HEK293 (cell line): Measurements from ENCODE around the gene KCNJ14.

ENCODE experiments used
- MEIS1 ChIP-seq: sonication (generic); formaldehyde crosslinking; IDR thresholded peaks from 2 replicates; pipeline ENCODE4 v1.8.1; 2022; ENCODE audit warnings: missing genetic modification reagents, mild to moderate bottlenecking, borderline replicate concordance
- TSHZ1 ChIP-seq: fragments of 450-650 bp; formaldehyde crosslinking; IDR thresholded peaks from 2 replicates; pipeline ENCODE4 v1.5.1; 2016; ENCODE audit warnings: missing biosample characterization, missing genetic modification characterization, borderline replicate concordance
- ZNF10 ChIP-seq: fragments of 450-650 bp; formaldehyde crosslinking; IDR thresholded peaks from 2 replicates; pipeline ENCODE4 v1.5.1; 2017; ENCODE audit warnings: missing biosample characterization, missing genetic modification characterization
- ZNF114 ChIP-seq: fragments of 450-650 bp; formaldehyde crosslinking; IDR thresholded peaks from 2 replicates; pipeline ENCODE4 v1.5.0; 2017; ENCODE audit warnings: missing biosample characterization, missing genetic modification characterization
- ZNF175 ChIP-seq: fragments of 450-650 bp; formaldehyde crosslinking; IDR thresholded peaks from 2 replicates; pipeline ENCODE4 v1.5.1; 2016; ENCODE audit warnings: missing biosample characterization, missing genetic modification characterization
- ZNF324 ChIP-seq: fragments of 450-650 bp; formaldehyde crosslinking; IDR thresholded peaks from 2 replicates; pipeline ENCODE4 v1.5.1; 2016; ENCODE audit warnings: missing biosample characterization, missing genetic modification characterization
- ZNF335 ChIP-seq: fragments of 450-650 bp; formaldehyde crosslinking; conservative IDR thresholded peaks from 2 replicates; pipeline ENCODE4 v1.5.1; 2016; ENCODE audit warnings: missing biosample characterization, missing genetic modification characterization
- ZNF596 ChIP-seq: fragments of 450-650 bp; IDR thresholded peaks from 2 replicates; pipeline ENCODE4 v1.5.0; 2018; ENCODE audit warnings: missing biosample characterization, mild to moderate bottlenecking, missing genetic modification characterization, moderate library complexity
- ZNF624 ChIP-seq: fragments of 450-650 bp; formaldehyde crosslinking; IDR thresholded peaks from 2 replicates; pipeline ENCODE4 v1.5.1; 2017; ENCODE audit warnings: missing biosample characterization, missing genetic modification characterization
- ZNF791 ChIP-seq: fragments of 450-650 bp; formaldehyde crosslinking; IDR thresholded peaks from 2 replicates; pipeline ENCODE4 v1.5.1; 2016; ENCODE audit warnings: missing biosample characterization, missing genetic modification characterization
- TF ChIP-seq, protein P1 (sequence below): fragments of 450-650 bp; formaldehyde crosslinking; IDR thresholded peaks from 2 replicates; pipeline ENCODE4 v1.5.1; 2016; ENCODE audit warnings: missing biosample characterization, missing genetic modification characterization
- TF ChIP-seq, protein P2 (sequence below): fragments of 450-650 bp; formaldehyde crosslinking; IDR thresholded peaks from 2 replicates; pipeline ENCODE4 v1.5.1; 2016; ENCODE audit warnings: missing biosample characterization, missing genetic modification characterization, low read depth
- TF ChIP-seq, protein P3 (sequence below): fragments of 450-650 bp; formaldehyde crosslinking; conservative IDR thresholded peaks from 2 replicates; pipeline ENCODE4 v1.5.1; 2016; ENCODE audit warnings: low read depth, missing biosample characterization, missing genetic modification characterization

DNA sequence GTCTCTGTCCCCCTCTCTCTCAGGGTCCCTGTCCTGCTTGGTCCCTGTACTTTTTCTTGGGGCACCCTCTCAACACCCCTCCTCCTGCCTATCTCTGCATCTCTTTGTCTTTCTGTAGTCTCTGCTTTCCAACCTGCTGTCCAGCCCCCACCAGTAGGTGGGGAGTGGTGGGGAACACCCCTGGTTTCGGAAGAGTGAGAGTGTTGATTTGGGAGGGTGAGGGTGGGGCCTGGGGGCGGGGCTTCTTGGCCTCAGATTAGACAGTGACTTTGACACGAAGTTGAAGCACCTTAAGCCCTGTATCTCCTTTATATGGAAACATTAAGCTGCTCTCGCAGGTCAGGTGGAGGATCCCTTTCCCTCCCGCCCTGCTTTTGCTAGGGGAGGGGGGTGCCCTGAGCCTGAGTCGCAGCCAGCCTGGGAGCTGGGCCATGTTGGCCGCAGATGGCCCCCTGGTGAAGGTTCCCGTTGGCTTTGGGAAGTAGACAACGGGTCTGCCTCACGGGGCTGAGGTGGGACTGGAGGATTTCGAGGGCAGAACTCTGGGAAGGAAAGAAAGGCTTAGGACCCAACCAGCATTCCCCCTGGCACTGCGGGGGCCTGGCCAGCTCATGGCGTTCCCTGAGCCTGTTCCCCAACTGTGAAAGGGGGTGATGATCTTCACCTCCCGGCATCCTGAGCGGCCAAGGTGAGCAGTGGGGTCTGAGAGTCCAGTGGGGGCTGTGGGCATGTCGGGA, at the start of gene KCNJ14:
- TF ChIP-seq MEIS1 (CRISPR knock-in tag) (no peak), ZNF791 (no peak), ZNF324 (no peak), TSHZ1 (tag by site-specific recombination) (no peak), ZNF596 (tag by site-specific recombination) (no peak), ZNF10 (tag by site-specific recombination) (no peak), ZNF175 (tag by site-specific recombination) (no peak), ZNF114 (tag by site-specific recombination) (no peak), ZNF335 (tag by site-specific recombination) (no peak), ZNF624 (tag by site-specific recombination) (no peak)
- TF ChIP-seq, protein P1, sequence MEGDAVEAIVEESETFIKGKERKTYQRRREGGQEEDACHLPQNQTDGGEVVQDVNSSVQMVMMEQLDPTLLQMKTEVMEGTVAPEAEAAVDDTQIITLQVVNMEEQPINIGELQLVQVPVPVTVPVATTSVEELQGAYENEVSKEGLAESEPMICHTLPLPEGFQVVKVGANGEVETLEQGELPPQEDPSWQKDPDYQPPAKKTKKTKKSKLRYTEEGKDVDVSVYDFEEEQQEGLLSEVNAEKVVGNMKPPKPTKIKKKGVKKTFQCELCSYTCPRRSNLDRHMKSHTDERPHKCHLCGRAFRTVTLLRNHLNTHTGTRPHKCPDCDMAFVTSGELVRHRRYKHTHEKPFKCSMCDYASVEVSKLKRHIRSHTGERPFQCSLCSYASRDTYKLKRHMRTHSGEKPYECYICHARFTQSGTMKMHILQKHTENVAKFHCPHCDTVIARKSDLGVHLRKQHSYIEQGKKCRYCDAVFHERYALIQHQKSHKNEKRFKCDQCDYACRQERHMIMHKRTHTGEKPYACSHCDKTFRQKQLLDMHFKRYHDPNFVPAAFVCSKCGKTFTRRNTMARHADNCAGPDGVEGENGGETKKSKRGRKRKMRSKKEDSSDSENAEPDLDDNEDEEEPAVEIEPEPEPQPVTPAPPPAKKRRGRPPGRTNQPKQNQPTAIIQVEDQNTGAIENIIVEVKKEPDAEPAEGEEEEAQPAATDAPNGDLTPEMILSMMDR, result no peak
- TF ChIP-seq, protein P2, sequence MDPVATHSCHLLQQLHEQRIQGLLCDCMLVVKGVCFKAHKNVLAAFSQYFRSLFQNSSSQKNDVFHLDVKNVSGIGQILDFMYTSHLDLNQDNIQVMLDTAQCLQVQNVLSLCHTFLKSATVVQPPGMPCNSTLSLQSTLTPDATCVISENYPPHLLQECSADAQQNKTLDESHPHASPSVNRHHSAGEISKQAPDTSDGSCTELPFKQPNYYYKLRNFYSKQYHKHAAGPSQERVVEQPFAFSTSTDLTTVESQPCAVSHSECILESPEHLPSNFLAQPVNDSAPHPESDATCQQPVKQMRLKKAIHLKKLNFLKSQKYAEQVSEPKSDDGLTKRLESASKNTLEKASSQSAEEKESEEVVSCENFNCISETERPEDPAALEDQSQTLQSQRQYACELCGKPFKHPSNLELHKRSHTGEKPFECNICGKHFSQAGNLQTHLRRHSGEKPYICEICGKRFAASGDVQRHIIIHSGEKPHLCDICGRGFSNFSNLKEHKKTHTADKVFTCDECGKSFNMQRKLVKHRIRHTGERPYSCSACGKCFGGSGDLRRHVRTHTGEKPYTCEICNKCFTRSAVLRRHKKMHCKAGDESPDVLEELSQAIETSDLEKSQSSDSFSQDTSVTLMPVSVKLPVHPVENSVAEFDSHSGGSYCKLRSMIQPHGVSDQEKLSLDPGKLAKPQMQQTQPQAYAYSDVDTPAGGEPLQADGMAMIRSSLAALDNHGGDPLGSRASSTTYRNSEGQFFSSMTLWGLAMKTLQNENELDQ (tag by site-specific recombination), result no peak
- TF ChIP-seq, protein P3, sequence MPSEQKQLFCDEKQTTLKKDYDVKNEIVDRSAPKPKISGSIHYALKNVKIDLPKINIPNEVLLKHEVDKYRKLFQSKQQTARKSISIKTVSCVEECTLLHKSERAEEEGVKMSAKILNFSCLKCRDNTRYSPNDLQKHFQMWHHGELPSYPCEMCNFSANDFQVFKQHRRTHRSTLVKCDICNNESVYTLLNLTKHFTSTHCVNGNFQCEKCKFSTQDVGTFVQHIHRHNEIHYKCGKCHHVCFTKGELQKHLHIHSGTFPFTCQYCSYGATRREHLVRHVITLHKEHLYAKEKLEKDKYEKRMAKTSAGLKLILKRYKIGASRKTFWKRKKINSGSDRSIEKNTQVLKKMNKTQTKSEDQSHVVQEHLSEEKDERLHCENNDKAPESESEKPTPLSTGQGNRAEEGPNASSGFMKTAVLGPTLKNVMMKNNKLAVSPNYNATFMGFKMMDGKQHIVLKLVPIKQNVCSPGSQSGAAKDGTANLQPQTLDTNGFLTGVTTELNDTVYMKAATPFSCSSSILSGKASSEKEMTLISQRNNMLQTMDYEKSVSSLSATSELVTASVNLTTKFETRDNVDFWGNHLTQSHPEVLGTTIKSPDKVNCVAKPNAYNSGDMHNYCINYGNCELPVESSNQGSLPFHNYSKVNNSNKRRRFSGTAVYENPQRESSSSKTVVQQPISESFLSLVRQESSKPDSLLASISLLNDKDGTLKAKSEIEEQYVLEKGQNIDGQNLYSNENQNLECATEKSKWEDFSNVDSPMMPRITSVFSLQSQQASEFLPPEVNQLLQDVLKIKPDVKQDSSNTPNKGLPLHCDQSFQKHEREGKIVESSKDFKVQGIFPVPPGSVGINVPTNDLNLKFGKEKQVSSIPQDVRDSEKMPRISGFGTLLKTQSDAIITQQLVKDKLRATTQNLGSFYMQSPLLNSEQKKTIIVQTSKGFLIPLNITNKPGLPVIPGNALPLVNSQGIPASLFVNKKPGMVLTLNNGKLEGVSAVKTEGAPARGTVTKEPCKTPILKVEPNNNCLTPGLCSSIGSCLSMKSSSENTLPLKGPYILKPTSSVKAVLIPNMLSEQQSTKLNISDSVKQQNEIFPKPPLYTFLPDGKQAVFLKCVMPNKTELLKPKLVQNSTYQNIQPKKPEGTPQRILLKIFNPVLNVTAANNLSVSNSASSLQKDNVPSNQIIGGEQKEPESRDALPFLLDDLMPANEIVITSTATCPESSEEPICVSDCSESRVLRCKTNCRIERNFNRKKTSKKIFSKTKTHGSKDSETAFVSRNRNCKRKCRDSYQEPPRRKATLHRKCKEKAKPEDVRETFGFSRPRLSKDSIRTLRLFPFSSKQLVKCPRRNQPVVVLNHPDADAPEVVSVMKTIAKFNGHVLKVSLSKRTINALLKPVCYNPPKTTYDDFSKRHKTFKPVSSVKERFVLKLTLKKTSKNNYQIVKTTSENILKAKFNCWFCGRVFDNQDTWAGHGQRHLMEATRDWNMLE (tag by site-specific recombination), result no peak
